Thyroid gland (tissue), 4 donors: Measurements from ENCODE around the gene TOP2B. TPM values are rescaled to one million over a fixed set of nuclear protein-coding genes. Genes with fewer than 3 reads are reported as not detected.

ENCODE experiments used
- DNase-seq, 2 donors: peaks; one replicate each; pipeline ENCODE4 v3.0.0-alpha.2; 2019
- H3K27ac ChIP-seq, 3 donors: fragments of 200-600 bp; sonication (generic); 1 replicate in 2 of 3; 2 replicates in 1 of 3; pipeline ENCODE4 v1.5.1; 2016 to 2019; ENCODE audit warnings: mild to moderate bottlenecking in 1 of 3, moderate library complexity in 1 of 3
- H3K27me3 ChIP-seq: fragments of 200-600 bp; sonication (generic); one replicate; pipeline ENCODE4 v1.5.1; 2019
- H3K36me3 ChIP-seq, 2 donors: fragments of 200-600 bp; sonication (generic); one replicate each; pipeline ENCODE4 v1.5.1; 2016 to 2019
- H3K4me1 ChIP-seq, 2 donors: fragments of 200-600 bp; sonication (generic); one replicate each; pipeline ENCODE4 v1.5.1; 2017 to 2019
- H3K4me3 ChIP-seq, 3 donors: fragments of 200-600 bp; sonication (generic); replicated peaks in 1 of 3; 1 replicate in 2 of 3; 2 replicates in 1 of 3; pipeline ENCODE4 v1.5.1; 2016; ENCODE audit warnings: mild to moderate bottlenecking in 1 of 3
- H3K9me3 ChIP-seq: fragments of 200-600 bp; sonication (generic); one replicate; pipeline ENCODE4 v1.5.1; 2017
- CTCF ChIP-seq, 6 experiments: fragments of 200-600 bp in 3 of 6; fragments of 450-650 bp in 3 of 6; sonication (generic) in 3 of 6; IDR thresholded peaks; one replicate each; pipeline ENCODE4 v1.5.1; 2016 to 2019; ENCODE audit warnings: antibody characterized with exemption in 6 of 6, mild to moderate bottlenecking in 2 of 6, inconsistent platforms in 1 of 6, moderate library complexity in 1 of 6
- POLR2A ChIP-seq, 2 donors: fragments of 450-650 bp; IDR thresholded peaks; one replicate each; pipeline ENCODE4 v1.6.1; 2017; ENCODE audit warnings: antibody characterized with exemption in 2 of 2, mild to moderate bottlenecking in 2 of 2, moderate library complexity in 1 of 2
- WGBS, 2 donors: methylation state at CpG; one replicate each; pipeline ENCODE4 v1.1.5; 2017; 5-methylcytosine and 5-hydroxymethylcytosine counted together
- intact Hi-C: fragments of 100-400 bp; cut with DNase I; formaldehyde crosslinking; loops from one replicate; pipeline ENCODE4 v1.15.1; 2023
- total RNA-seq, 4 donors: library from RNA; depleted of rRNA; stranded (reverse); fragments of >200 nt; gene quantifications; one replicate each; pipeline ENCODE4 v1.2.3, GENCODE V29; 2016

TOP2B gene
- total RNA-seq, 4 donors from 2014 or later: 109 to 180 (median 131) TPM

DNA sequence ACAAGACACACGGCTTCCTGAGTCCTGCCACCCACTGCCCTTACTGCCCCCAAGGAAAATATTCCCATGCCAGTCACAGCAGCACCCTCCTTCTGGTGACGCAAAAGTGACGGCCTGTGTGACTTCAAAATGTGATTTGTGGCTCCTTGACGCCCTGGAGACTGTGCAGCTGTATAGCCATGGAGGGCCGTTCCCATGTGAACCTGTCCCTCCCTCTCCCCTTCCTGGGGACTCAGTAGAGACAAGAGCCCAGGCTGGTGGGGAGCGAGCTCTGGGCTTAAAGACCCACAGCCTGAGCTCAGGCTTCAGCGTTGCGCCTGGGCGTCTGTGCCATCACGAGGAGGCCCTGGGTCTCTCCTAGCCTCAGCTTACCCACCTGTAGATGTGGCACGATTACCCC lies 78.2 kb downstream of the TOP2B start:
- no peak overlapping the region for H3K27ac ChIP-seq
- no peak for DNase-seq
- intact Hi-C loops: loop anchor here (10.0 kb wide), 1 partner anchor 562 kb away; no protein-coding TSS in a partner anchor

GRCh38 chr3:25586167-25586505 lies 78.6 kb downstream of the TOP2B start:
- TF ChIP-seq POLR2A (IDR thresholded peaks at IDR 0.05) (no peak), CTCF (IDR thresholded peaks at IDR 0.05) (no peak)
- H3K27me3 ChIP-seq: no peaks in the 10 kb centered on the region
- H3K9me3 ChIP-seq: no peaks in the 10 kb centered on the region
- H3K4me3 ChIP-seq: no peak overlapping the region
- H3K27ac ChIP-seq: no peak overlapping the region
- no peak for DNase-seq
- no peaks in the 10 kb centered on the region for H3K4me1 ChIP-seq
- 93 to 96% methylated on average over 6 of the region's 6 CpGs for WGBS, 2 donors
- H3K36me3 ChIP-seq: peaks cover 0 to under 1% of the 10 kb centered on the region in 2 donors
- intact Hi-C loops: loop anchor here (10.0 kb wide), 1 partner anchor 561 kb away; no protein-coding TSS in a partner anchor

More for the DNA sequence above, 78.2 kb downstream of the TOP2B start:
- no peak overlapping the region for H3K4me3 ChIP-seq
- no peak for TF ChIP-seq CTCF (IDR thresholded peaks at IDR 0.05)
- no peak for TF ChIP-seq POLR2A (IDR thresholded peaks at IDR 0.05)
- H3K4me1 ChIP-seq: no peaks in the 10 kb centered on the region
- H3K27me3 ChIP-seq: no peaks in the 10 kb centered on the region
- WGBS, 2 donors: 86 to 95% methylated on average over 9 to 11 of the region's 11 CpGs
- no peaks in the 10 kb centered on the region for H3K9me3 ChIP-seq
- H3K36me3 ChIP-seq: no peaks in the 10 kb centered on the region

- TF ChIP-seq CTCF (IDR thresholded peaks at IDR 0.05) (no peak), POLR2A (IDR thresholded peaks at IDR 0.05) (no peak)
- DNase-seq: no peak
- Histone ChIP-seq H3K36me3 (peaks cover 0 to 5% of the 10 kb centered on the region in 2 donors), H3K9me3 (no peaks in the 10 kb centered on the region), H3K4me1 (no peaks in the 10 kb centered on the region), H3K4me3 (no peak overlapping the region), H3K27me3 (no peaks in the 10 kb centered on the region), H3K27ac (no peak overlapping the region)
- intact Hi-C loops: loop anchor here (10.0 kb wide), 1 partner anchor 561 kb away; no protein-coding TSS in a partner anchor
- WGBS, 2 donors: 90 to 93% methylated on average over 14 of the region's 14 CpGs
Measured at GRCh38 chr3:25585361-25586166, 79.1 kb downstream of the TOP2B start.

DNA sequence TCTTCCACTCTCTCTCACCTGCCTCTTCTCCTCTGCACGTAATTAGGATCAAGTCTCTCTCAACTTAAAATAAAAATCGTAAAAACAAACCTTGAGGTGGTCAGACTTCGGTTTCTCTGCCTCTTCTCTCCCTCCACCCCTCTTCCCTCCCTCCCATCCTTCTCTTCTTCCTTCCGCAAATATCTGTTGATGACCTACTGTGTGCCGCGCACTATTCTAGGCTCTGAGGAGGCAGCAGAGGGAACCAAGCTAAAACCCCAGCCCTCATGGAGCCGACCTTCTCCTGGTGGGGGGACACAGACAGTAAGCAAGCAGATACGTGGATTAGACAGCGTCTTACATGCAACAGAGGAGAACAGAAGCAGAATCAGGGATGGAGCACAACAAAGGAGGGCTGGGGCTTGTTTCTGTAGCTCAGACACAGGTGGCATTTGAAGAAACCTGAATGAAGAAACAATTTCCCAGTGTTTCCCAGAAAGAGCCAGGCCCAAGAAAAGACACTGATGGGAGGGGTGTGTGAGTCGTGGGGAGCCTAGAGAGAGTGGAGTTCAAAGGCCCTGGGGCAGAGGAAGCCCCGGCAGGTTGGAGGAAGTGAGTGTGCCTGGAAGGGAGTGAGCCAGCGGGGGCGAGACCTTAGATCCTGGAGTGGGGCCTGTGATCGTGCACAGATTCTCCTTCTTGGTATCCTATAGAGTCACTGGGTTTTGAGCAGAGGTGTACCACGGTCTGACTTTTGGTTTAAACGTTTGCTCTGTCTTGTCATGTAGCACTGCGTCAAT lies 80.5 kb downstream of the TOP2B start:
- no peak for DNase-seq

More for the DNA sequence above, 80.5 kb downstream of the TOP2B start:
- Histone ChIP-seq H3K4me1 (no peaks in the 10 kb centered on the region), H3K9me3 (no peaks in the 10 kb centered on the region), H3K36me3 (peaks cover 0 to 5% of the 10 kb centered on the region in 2 donors), H3K4me3 (no peak overlapping the region), H3K27ac (no peak overlapping the region), H3K27me3 (no peaks in the 10 kb centered on the region)
- 92% methylated on average over 17 of the region's 17 CpGs for WGBS, 2 donors
- intact Hi-C loops: loop anchor here (10.0 kb wide), 1 partner anchor 559 kb away; no protein-coding TSS in a partner anchor
- no peak for TF ChIP-seq CTCF (IDR thresholded peaks at IDR 0.05)
- no peak for TF ChIP-seq POLR2A (IDR thresholded peaks at IDR 0.05)
